Activated T-cell treated with anti-CD3 and anti-CD28 coated beads, Interleukin-2, amount 50 U/mL, for 24 hours (primary cell): Measurements from ENCODE around the gene VPS35L.

Experiments used
- DNase-seq: peaks from one replicate; pipeline ENCODE4 v3.0.0-alpha.2; 2020
- H3K27ac Mint-ChIP-seq: 2 replicates; pipeline ENCODE4 v1.8.0; 2020; ENCODE audit warnings: mild to moderate bottlenecking, mixed read lengths
- H3K27me3 Mint-ChIP-seq: 2 replicates; pipeline ENCODE4 v1.8.0; 2020; ENCODE audit warnings: mixed read lengths
- H3K36me3 Mint-ChIP-seq: 2 replicates; pipeline ENCODE4 v1.8.0; 2020; ENCODE audit warnings: low read depth, mixed read lengths
- H3K4me1 Mint-ChIP-seq: 2 replicates; pipeline ENCODE4 v1.8.0; 2020; ENCODE audit warnings: low read depth, mixed read lengths
- H3K4me3 Mint-ChIP-seq: 2 replicates; pipeline ENCODE4 v1.8.0; 2020; ENCODE audit warnings: mild to moderate bottlenecking, moderate library complexity, mixed read lengths
- H3K9me3 Mint-ChIP-seq: 2 replicates; pipeline ENCODE4 v1.8.0; 2020; ENCODE audit warnings: mixed read lengths

VPS35L gene

DNA sequence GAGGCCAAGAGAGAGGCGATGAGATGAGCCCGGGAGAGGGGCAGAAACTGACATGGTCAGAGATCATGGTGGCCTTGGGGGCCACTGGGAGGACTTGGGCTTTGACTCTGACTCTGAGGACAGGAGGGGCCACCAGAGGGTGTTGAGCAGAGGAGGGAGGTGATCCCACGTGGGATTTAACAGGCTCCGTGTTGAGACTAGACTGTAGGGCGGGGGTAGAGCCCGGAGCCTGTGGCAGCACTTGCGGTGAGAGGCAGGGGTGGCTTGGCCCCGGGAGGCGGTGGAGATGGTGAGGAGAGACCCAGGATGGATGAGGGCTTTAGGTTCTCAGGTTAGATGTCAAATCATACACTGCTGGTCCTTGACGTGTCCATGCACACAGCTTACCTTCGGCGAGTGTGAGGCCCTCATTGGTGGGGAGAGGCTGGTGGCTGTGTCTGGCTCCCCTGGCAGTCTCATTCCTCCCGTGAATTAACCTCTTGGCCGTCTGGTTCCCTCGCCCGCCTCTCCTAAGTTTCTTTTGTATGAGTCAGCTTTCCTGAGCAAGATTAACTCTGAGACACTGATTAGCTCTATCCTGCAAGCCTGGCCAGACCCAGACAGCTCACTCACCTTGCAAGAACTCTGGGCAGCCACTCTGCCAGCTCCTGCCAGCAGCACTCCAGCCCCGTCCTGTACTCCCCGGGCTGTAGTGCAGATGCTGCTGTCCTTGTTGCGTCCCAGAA, 39.7 kb downstream of the VPS35L start:
- H3K27ac Mint-ChIP-seq, result no peak overlapping the region
- peaks cover 72% of the 10 kb centered on the region for H3K36me3 Mint-ChIP-seq
- H3K4me3 Mint-ChIP-seq, result no peak overlapping the region
- no peaks in the 10 kb centered on the region for H3K9me3 Mint-ChIP-seq
- H3K27me3 Mint-ChIP-seq, result no peaks in the 10 kb centered on the region
- DNase-seq, result no peak
- H3K4me1 Mint-ChIP-seq, result no peaks in the 10 kb centered on the region

DNA sequence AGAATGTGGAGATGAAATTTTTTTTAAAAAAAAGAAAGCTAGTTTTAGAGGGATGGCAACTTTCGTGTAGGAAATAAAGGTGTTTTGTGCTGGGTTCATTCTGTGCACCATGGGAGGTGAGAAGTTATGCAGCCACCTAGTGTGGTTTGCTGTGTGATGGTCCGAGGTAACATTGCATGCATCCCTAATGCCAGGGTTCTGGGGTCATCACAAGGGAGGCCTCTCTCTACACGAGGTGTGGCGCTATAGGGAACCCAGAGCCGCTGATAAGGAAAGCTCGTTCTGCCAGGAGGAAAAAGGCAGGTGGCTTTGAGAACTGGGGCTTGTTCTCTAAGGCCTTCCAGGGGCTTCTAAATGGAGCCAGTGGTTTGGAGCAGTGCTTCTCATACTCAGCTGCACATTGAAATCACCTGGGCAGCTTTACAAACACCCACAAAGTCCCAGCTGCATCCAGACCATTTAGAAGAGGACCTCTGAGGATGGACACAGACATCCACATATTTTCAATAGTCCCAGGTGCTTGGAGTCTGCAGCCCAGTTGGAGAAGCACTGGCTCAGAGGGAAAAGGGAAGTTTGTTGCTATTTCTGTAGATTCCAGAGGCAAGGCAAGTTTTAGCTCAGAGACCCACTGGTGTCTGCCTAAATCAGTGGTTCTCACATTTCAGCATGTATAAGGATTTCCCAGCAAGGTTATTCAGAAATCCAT, 43.5 kb downstream of the VPS35L start:
- no peak overlapping the region for H3K27ac Mint-ChIP-seq
- no peaks in the 10 kb centered on the region for H3K4me1 Mint-ChIP-seq
- DNase-seq, result no peak
- no peaks in the 10 kb centered on the region for H3K27me3 Mint-ChIP-seq
- H3K9me3 Mint-ChIP-seq, result no peaks in the 10 kb centered on the region
- H3K36me3 Mint-ChIP-seq, result peaks cover 62% of the 10 kb centered on the region
- no peak overlapping the region for H3K4me3 Mint-ChIP-seq

DNA sequence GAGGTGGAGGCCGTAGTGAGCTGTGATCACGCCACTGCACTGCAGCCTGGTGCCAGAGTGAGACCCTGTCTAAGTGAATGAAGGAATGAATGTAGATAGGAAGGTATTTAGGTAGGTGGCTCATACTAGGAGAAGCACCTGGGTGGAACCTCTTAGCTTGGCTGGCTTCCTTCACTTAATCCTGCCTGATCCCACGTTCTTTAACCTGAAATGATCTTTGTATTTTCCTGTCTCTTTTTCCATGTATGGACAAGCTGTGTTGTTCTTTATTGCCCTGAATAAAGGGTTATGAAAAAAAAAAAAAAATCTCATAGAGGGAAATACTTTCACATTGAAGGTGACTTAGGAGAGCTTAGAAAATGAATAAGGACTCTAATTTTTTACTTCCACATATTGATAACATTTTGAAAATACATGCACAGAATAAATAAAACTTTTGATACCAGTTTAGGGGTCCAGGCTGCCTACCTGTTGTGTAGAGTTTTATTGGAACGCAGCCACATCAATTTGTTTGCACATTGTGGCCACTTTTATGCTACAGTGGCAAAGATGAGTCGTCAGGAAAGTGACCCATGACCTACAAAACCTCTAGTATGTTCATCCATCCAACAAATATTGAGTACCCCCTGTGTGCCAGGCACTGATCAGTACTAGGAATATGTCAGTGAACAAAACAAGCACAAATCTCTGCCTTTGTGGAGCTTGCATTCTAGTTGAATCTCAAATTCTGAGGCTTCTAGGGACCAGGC, 44.6 kb downstream of the VPS35L start:
- Mint-ChIP-seq H3K27ac (no peak overlapping the region), H3K9me3 (no peaks in the 10 kb centered on the region), H3K27me3 (no peaks in the 10 kb centered on the region), H3K4me3 (no peak overlapping the region), H3K36me3 (peaks cover 67% of the 10 kb centered on the region), H3K4me1 (no peaks in the 10 kb centered on the region)
- DNase-seq, result no peak

DNA sequence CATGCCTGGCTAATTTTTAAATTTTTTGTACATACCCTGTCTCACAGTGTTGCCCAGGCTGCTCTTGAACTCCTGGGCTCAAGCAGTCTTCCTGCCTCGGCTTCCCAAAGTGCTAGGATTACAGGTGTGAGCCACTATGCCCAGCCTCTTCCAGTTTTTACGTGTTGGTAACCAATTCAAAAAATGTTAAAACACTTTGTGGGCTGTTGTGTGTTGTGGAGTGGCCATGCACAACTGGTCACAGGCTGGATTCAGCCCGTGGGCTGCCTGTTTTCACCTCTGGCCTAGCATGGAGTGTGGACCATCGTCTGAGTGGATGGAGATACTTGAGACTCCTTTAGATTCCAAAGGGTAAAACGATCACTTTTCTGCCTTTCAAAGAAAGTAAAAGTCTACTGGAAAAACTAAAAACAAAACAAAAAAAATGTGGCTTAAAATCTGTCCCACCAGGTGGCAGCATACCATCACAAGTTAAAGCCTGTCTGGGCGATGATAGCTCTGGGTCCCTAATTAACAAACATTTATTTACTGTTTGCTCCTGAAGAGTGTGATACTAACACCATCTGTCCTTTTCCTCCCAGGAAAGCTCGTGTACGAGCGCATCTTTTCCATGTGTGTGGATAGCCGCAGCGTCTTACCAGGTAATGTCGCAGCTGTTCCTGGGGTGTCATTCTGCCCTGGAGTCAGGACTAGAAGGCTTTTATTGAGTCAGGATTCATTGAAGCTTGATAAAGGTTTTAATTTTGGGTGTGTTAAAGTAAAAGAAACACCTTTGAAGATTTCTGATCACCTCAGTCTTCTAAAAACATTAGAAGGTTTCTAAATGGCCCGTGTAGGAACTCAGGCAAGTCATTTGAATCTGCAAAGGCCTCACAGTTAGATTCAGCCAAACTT, 45.8 kb downstream of the VPS35L start:
- Mint-ChIP-seq H3K36me3 (peaks cover 67% of the 10 kb centered on the region), H3K4me1 (peaks cover 1% of the 10 kb centered on the region), H3K9me3 (no peaks in the 10 kb centered on the region), H3K27ac (no peak overlapping the region), H3K4me3 (no peak overlapping the region), H3K27me3 (no peaks in the 10 kb centered on the region)
- DNase-seq, result no peak

DNA sequence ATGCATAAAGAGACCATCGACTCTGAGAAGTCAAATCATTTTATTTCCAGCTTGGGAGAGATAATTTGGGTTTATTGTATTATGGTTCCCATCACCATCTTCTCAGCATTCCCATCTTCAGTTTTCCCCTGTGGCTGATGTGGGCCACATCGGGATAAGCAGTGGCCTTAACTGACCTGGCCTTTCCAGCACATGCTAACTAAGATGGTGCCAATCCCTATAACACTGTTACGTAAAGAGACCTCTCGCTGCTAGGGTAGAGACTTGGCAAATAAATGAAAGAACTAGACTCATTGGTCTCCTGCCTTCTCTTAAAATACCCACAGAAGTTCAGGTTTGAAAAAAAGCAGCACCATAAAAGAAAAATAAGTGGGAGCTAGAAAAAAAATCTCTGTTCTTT, 49.4 kb downstream of the VPS35L start:
- peaks cover 81% of the 10 kb centered on the region for H3K36me3 Mint-ChIP-seq
- H3K4me1 Mint-ChIP-seq, result peaks cover 1% of the 10 kb centered on the region
- no peak overlapping the region for H3K27ac Mint-ChIP-seq

DNA sequence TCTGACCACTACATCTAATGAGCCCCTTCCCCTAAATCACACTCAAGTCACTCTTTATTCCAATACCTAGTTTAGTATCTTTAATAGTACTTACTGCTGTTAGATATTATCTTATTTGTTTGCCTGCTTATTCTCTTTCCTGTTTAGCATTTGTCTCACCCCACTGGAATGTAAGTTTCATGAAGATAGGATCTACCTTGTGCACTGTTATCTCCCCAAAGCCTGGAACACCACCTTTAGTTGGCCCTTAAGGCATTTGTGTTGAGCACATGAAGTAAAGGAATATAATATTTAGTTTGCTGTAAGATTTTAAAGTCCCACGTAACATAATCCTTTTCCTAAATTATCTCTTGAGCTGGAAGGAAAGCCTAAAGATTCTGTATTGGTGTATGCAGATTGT, 50.2 kb downstream of the VPS35L start:
- DNase-seq, result no peak
- Mint-ChIP-seq H3K27me3 (no peaks in the 10 kb centered on the region), H3K4me1 (peaks cover 1% of the 10 kb centered on the region), H3K27ac (no peak overlapping the region), H3K4me3 (no peak overlapping the region), H3K9me3 (no peaks in the 10 kb centered on the region), H3K36me3 (peaks cover 88% of the 10 kb centered on the region)

More for the DNA sequence above, 49.4 kb downstream of the VPS35L start:
- H3K9me3 Mint-ChIP-seq, result no peaks in the 10 kb centered on the region
- DNase-seq, result no peak
- H3K4me3 Mint-ChIP-seq, result no peak overlapping the region
- H3K27me3 Mint-ChIP-seq, result no peaks in the 10 kb centered on the region

DNA sequence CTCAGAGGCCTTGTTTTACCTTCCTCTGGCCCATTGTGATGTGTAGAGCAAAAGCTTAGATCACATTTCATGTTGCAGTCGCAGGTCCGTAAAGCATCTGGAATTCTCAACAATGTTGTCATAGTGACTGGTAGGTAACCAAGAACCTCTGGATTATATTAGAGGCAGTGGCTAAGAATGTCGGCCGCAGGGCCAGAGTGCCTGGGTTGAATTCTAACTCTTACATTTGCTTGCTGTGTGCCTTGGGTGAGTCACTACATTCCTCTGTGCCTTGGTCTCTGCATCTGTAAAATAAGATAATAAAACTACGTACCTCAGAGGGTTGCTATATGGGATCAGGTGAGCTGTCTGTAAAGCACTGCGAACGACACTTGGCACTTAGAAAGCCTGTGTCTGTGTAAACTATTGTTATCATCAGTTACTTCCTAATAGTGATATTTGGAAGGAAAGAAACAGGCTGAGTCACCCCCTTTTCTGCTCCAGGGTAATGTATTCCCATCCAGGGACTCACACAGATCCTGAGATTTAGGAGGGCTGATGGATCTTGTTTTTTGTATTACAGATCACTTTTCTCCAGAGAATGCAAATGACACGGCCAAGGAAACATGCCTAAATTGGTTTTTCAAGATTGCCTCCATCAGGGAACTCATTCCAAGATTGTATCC, 52.2 kb downstream of the VPS35L start:
- DNase-seq, result no peak
- Mint-ChIP-seq H3K27me3 (no peaks in the 10 kb centered on the region), H3K27ac (no peak overlapping the region), H3K4me1 (peaks cover 1% of the 10 kb centered on the region), H3K4me3 (no peak overlapping the region), H3K9me3 (no peaks in the 10 kb centered on the region), H3K36me3 (peaks cover 88% of the 10 kb centered on the region)

DNA sequence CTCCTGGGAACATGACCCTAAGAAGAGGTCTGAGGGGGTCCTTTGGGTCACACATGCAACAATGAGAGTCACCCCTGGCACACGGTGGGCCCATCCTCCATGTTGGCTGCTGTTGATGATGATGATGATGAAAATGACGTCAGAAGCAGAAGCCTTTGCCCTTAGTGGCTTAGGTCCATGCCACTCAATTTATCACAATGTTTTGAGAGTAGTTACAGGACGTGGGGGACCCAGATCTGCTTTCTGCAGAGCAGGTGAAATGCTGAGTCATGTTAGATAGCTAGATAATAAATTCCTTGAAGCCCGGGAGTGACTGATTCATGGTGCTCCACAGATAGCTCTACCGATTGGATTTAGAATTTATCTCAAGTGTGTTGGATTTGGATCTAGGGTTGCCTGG, 53.9 kb downstream of the VPS35L start:
- Mint-ChIP-seq H3K4me1 (peaks cover 1% of the 10 kb centered on the region), H3K9me3 (no peaks in the 10 kb centered on the region), H3K27me3 (no peaks in the 10 kb centered on the region), H3K27ac (no peak overlapping the region), H3K4me3 (no peak overlapping the region), H3K36me3 (peaks cover 90% of the 10 kb centered on the region)
- no peak for DNase-seq

DNA sequence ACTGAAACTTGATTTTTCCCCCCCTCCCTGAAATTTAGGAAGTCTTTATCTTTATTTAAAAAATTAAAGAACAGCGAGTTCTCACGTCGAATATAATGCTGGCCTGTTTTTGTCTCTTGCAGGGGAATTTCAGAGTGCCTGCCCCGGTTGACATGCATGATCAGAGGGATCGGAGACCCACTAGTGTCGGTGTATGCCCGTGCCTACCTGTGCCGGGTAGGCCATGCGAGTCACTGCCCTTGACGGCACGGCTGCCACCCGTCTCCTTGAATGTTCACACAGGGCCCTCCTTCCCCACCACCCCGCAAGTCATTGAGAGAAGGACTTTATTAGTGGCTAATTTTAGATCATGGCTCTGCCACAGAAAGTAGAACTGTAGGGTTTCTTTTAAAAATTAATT, 54.7 kb downstream of the VPS35L start:
- no peak for DNase-seq
- Mint-ChIP-seq H3K27me3 (no peaks in the 10 kb centered on the region), H3K4me3 (no peak overlapping the region), H3K9me3 (no peaks in the 10 kb centered on the region), H3K27ac (no peak overlapping the region), H3K4me1 (peaks cover 1% of the 10 kb centered on the region), H3K36me3 (peaks cover 90% of the 10 kb centered on the region)

DNA sequence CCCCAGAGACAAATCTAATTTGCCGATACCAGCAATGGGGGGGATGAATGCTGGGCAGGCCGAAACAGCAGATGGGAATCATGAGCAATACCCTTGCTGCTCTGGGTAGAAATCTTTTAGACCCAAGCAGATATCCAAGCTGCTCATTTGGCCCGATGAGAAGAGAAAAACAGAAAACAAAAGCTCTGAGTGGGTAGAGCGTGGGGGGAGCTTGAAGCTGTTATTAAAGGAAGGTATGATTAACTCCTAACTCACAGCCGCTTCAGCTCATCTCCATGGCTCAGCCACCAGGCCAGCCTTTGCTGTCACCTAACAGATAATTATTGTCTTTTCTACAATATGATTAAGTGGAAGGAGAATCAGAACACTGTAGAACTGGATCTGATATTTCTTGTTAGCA, 58.3 kb downstream of the VPS35L start:
- Mint-ChIP-seq H3K4me1 (no peaks in the 10 kb centered on the region), H3K27me3 (no peaks in the 10 kb centered on the region), H3K4me3 (no peak overlapping the region), H3K27ac (no peak overlapping the region), H3K9me3 (no peaks in the 10 kb centered on the region), H3K36me3 (peaks cover 78% of the 10 kb centered on the region)
- no peak for DNase-seq

DNA sequence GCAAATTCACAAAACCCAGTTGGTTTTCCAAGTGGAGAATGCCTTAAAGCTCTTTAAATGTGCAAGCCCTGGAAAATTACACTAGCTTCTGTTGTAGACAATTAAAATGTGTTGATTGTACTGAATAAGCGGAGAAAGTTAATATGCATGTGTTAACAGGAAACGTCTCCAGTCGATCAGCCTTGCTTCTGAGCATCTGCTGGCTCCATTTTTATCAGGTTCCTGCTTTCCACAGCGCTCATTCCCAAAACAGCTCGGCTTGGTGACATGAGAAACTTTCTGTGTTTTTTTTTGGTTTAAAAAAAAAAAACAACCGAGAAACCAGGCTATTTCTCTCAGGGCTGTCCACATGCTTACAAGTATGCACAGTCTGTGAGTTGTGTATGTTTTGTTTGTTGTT, 60.7 kb downstream of the VPS35L start:
- Mint-ChIP-seq H3K9me3 (no peaks in the 10 kb centered on the region), H3K36me3 (peaks cover 72% of the 10 kb centered on the region), H3K27me3 (no peaks in the 10 kb centered on the region), H3K27ac (no peak overlapping the region), H3K4me1 (no peaks in the 10 kb centered on the region), H3K4me3 (no peak overlapping the region)
- no peak for DNase-seq

DNA sequence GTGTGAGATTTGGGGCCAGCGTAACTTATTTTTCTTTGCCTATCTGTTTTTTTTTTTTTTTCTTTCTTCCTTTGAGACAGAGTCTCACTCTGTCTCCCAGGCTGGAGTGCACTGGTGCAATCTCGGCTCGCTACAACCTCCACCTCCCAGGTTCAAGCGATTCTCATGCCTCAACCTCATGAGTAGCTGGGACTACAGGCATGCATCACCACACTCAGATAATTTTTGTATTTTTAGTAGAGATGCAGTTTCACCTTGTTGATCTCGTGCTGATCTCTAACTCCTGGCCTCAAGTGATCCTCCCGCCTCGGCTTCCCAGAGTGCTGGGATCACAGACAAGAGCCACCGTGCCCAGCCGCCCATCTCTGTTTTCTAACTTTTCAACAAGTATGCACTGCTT, 63.4 kb downstream of the VPS35L start:
- H3K9me3 Mint-ChIP-seq, result no peaks in the 10 kb centered on the region
- H3K4me1 Mint-ChIP-seq, result peaks cover 2% of the 10 kb centered on the region

DNA sequence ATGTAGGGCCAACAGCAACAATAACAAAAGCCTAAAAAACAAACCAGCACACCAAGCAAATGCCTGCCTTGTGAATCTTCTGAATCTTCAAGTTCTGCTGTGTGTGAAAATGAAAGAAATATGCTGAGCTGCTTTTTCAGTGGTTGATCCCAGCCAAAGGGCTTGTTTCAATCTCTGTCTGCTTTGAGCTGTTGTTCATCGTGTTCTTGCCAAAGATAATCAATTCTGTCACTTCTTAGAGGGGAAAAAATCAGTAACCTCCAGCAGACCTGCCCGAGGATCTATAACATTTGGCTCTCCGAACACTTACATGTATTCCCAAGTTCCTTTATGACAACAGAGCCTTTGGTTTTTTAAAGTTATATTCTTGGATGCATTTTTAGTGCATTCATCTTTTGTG, 65.9 kb downstream of the VPS35L start:
- Mint-ChIP-seq H3K4me1 (peaks cover 2% of the 10 kb centered on the region), H3K27ac (no peak overlapping the region), H3K4me3 (no peak overlapping the region), H3K36me3 (peaks cover 72% of the 10 kb centered on the region), H3K27me3 (no peaks in the 10 kb centered on the region), H3K9me3 (no peaks in the 10 kb centered on the region)
- no peak for DNase-seq

More for the DNA sequence above, 63.4 kb downstream of the VPS35L start:
- Mint-ChIP-seq H3K27me3 (no peaks in the 10 kb centered on the region), H3K27ac (no peak overlapping the region), H3K4me3 (no peak overlapping the region), H3K36me3 (peaks cover 67% of the 10 kb centered on the region)
- no peak for DNase-seq

DNA sequence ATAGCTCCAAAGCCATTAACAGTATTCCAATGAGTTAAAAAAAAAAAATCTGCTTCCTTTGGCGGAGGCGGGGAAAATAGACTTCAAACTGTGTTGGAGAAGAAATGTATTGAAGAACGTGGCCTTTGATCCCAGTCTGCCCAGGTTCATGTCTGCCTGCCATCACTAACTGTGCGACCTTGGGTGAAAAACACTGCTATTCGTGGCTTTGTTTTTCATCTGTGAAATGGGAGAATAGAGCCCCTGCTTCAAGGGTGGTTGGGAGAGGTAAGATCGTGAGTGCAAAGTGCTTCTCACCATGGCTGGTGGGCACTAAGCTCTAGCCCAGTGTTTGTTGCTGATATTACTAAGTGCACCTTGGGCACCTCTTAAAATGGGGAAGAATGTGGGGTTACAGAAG, 69.5 kb downstream of the VPS35L start:
- peaks cover 2% of the 10 kb centered on the region for H3K4me1 Mint-ChIP-seq
- no peak overlapping the region for H3K27ac Mint-ChIP-seq
- H3K9me3 Mint-ChIP-seq, result no peaks in the 10 kb centered on the region
- no peak overlapping the region for H3K4me3 Mint-ChIP-seq
- peaks cover 69% of the 10 kb centered on the region for H3K36me3 Mint-ChIP-seq
- DNase-seq, result no peak
- H3K27me3 Mint-ChIP-seq, result no peaks in the 10 kb centered on the region
